ENCODE results near the gene SGCA.

The SGCA gene

DNA sequence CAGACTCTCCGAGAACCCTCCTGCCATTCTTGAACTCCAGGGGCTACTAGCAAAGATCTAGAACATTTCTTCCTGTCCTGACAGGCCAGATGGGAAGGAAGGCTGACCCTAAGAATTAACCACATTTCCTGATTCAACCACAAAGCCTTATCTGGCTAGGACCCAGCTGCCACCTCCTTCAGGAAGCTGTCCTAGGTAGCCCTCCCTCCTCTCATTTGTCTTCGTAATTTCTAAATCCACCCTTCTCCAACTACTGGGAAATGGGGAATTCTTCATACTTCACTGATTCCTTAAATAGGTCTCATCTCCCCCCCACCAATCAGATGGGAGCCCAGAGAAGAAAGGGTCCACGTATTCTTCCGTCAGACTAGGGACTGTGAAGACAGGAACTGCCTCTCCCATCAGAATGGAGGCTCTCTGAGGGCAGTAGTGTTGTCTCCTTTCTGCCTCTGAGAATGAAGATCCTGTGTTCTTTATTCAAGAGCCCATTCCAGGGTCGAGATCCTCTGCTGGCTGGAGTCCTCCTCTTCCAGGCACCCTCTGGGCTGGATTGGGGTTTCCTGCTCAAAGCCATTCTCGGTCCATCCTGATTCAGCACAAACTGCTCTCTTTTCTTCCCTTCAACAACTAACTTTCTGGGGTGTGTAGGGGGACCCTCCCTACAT lies 38.0 kb upstream of the SGCA start:
- Histone ChIP-seq H3K27ac (ENCODE audit: poor library complexity, severe bottlenecking) (no peak overlapping the region), H3K4me3 (ENCODE audit: severe bottlenecking) (no peak overlapping the region), H3K9me3 (ENCODE audit: severe bottlenecking) (no peaks in the 10 kb centered on the region), H3K36me3 (ENCODE audit: low read depth) (no peaks in the 10 kb centered on the region), H3K27me3 (ENCODE audit: insufficient read depth, poor library complexity, severe bottlenecking) (peaks cover 6% of the 10 kb centered on the region), H3K4me1 (ENCODE audit: insufficient read depth, poor library complexity, severe bottlenecking) (peaks cover 6% of the 10 kb centered on the region)
- peak; percentile 34; the same call in 2 of the 3 replicates for ATAC-seq (ENCODE audit: low read depth)
- TF ChIP-seq, protein P1, sequence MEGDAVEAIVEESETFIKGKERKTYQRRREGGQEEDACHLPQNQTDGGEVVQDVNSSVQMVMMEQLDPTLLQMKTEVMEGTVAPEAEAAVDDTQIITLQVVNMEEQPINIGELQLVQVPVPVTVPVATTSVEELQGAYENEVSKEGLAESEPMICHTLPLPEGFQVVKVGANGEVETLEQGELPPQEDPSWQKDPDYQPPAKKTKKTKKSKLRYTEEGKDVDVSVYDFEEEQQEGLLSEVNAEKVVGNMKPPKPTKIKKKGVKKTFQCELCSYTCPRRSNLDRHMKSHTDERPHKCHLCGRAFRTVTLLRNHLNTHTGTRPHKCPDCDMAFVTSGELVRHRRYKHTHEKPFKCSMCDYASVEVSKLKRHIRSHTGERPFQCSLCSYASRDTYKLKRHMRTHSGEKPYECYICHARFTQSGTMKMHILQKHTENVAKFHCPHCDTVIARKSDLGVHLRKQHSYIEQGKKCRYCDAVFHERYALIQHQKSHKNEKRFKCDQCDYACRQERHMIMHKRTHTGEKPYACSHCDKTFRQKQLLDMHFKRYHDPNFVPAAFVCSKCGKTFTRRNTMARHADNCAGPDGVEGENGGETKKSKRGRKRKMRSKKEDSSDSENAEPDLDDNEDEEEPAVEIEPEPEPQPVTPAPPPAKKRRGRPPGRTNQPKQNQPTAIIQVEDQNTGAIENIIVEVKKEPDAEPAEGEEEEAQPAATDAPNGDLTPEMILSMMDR (IDR thresholded peaks at IDR 0.05; ENCODE audit: poor library complexity, severe bottlenecking), result no peak
- DNase-seq (ENCODE audit: low spot score), result no peak

DNA sequence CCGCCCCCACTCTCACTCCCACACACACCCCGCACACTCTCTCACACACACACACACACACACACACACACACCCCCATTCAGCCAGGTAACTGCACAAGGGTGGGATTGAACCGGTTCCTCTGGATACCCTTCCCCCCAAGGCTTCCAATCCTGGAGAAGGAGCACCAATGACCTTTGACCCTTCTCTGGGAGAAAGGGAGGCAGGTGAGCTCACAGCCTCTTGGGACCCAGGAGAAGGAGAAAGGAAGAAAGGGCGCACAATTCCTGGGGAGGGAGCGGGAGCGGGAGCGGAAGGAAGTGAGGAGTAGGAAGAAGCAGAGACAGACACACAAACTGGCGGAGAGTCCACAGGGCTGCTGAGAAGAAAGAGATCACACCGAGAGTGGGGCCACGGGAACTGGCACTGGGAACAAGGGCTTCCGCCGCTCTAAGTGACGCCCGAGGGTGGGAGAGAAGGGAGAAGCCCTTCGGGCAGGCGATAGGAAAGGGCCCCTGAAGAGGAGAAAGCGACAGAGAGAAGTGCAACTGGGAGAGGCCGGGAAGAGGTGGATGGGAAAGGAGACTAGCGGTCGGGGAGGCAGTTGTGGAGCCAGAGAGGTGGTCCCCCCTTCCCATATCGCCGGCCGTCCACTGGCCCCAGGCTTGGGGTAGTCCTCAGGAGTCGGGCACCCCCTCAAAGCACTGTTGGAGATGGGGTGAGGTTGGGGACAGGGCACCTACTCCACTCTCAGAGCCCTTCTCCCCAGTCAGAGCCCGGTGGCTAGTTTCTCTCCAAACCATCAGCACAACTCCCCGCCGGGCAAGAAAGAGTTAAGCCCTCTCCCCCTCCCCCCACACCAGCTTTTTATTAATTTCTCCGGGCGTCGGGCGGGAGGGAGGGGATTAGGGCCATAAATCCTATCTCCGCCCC lies 37.1 kb upstream of the SGCA start:
- no peaks in the 10 kb centered on the region for H3K9me3 ChIP-seq (ENCODE audit: severe bottlenecking)
- TF ChIP-seq, protein P1 (IDR thresholded peaks at IDR 0.05; ENCODE audit: poor library complexity, severe bottlenecking), result no peak
- no peak for ATAC-seq (ENCODE audit: low read depth)
- H3K36me3 ChIP-seq (ENCODE audit: low read depth), result no peaks in the 10 kb centered on the region
- no peak overlapping the region for H3K4me3 ChIP-seq (ENCODE audit: severe bottlenecking)
- DNase-seq (ENCODE audit: low spot score), result no peak
- H3K4me1 ChIP-seq (ENCODE audit: insufficient read depth, poor library complexity, severe bottlenecking), result peaks cover 6% of the 10 kb centered on the region
- peaks cover 6% of the 10 kb centered on the region for H3K27me3 ChIP-seq (ENCODE audit: insufficient read depth, poor library complexity, severe bottlenecking)
- H3K27ac ChIP-seq (ENCODE audit: poor library complexity, severe bottlenecking), result no peak overlapping the region

DNA sequence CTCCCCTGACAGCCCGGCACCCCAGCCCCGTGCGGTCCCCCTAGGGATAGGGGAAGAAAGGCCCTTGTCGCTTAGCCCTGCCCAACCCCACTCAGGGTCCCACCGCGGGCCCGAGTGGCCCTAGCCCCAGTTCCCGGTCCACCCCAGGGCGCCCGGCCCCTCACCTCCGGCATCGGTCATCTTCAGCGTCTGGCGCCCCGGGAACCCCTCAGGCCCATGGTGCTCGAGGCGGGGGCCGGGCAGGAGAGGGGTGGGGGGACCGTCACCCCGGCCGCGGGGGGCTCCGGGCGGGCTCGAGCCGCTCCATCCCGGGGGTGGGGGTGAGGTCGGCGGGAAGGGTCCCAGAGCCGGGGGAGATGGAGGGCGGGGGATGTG lies 36.5 kb upstream of the SGCA start:
- Histone ChIP-seq H3K9me3 (ENCODE audit: severe bottlenecking) (no peaks in the 10 kb centered on the region), H3K27ac (ENCODE audit: poor library complexity, severe bottlenecking) (no peak overlapping the region), H3K36me3 (ENCODE audit: low read depth) (0 out of 2 replicates have a peak, but pooled peaks cover 4% of the 10 kb centered on the region), H3K27me3 (ENCODE audit: insufficient read depth, poor library complexity, severe bottlenecking) (peaks cover 6% of the 10 kb centered on the region), H3K4me3 (ENCODE audit: severe bottlenecking) (peak overlapping the region; percentile 22), H3K4me1 (ENCODE audit: insufficient read depth, poor library complexity, severe bottlenecking) (peaks cover 6% of the 10 kb centered on the region)
- ATAC-seq (ENCODE audit: low read depth) (no peak), DNase-seq (ENCODE audit: low spot score) (no peak)
- TF ChIP-seq, protein P1 (IDR thresholded peaks at IDR 0.05; ENCODE audit: poor library complexity, severe bottlenecking), result no peak

DNA sequence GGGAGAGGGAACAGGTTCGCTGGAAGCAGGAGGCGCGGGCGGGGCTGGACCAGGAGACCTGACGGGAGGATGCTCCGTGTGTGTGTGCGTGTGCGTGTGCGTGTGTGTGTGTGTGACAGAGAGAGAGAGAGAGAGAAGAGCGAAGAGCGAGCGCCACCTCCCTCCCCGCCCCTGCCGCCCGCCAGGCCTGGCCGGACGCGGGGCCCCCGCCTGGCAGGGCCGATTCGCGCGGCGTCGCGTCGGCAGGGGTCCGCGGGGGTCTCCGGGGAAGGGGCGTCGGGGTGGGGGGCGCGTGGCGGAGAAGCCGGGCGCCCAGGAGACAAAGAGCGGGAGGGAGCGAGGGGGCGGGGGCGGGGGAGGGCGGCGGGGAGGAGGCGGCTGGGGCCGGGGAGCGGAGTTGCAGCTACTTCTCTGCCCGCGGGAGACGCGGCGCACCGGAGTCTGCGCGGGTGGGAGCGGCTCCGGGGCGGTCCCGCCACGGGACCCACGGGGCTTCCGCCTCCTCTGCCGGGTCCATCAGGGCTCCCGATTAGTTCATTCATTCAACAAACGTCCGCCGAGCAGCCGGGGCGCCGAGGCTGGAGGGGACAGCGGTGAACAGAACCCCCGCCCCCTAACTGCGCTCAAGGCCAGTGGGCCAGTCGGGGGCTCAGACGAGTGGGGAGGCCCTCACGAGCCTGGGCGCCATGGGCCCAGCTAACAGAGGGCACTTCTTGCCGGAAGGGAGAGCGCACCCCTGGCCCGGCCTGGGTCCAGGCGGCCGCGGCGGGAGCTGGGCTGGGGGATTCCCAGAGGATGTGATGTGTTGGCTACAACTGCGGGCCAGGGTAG lies 35.9 kb upstream of the SGCA start, which contains the start of gene SAMD14:
TSS of gene SAMD14 (minus strand) at position 433 of the 831 bp plus-strand sequence. CDS start 5,201 bp downstream, outside the sequence.
- TF ChIP-seq, protein P1 (IDR thresholded peaks at IDR 0.05; ENCODE audit: poor library complexity, severe bottlenecking), result no peak
- no peak within 1 kb of the TSS for H3K27ac ChIP-seq (ENCODE audit: poor library complexity, severe bottlenecking)
- peaks cover 6% of the 10 kb centered on the region for H3K4me1 ChIP-seq (ENCODE audit: insufficient read depth, poor library complexity, severe bottlenecking)
- H3K27me3 ChIP-seq (ENCODE audit: insufficient read depth, poor library complexity, severe bottlenecking), result peaks cover 6% of the 10 kb centered on the region
- peak within 1 kb of the TSS; percentile 22 for H3K4me3 ChIP-seq (ENCODE audit: severe bottlenecking)
- ATAC-seq (ENCODE audit: low read depth), result peak; percentile 22; the same call in 1 of the 3 replicates
- H3K9me3 ChIP-seq (ENCODE audit: severe bottlenecking), result no peaks in the 10 kb centered on the region
- DNase-seq (ENCODE audit: low spot score), result no peak
- H3K36me3 ChIP-seq (ENCODE audit: low read depth), result 0 out of 2 replicates have a peak, but pooled peaks cover 9% of the 10 kb centered on the region

Measured in RWPE2 (cell line).